ENCODE results near the gene C17orf50. TPM values are rescaled to one million over a fixed set of nuclear protein-coding genes. Genes with fewer than 3 reads are reported as not detected.

C17orf50 gene
- total and polyA plus RNA-seq, 2 experiments from 2014 or later: not detected

- Histone ChIP-seq H3K4me3 (no peak overlapping the region), H3K9me3 (ENCODE audit: low read depth) (no peaks in the 10 kb centered on the region), H2AFZ (no peak overlapping the region), H3K9me2 (replicated peaks; ENCODE audit: insufficient read depth) (no peaks in the 10 kb centered on the region), H3K4me1 (ENCODE audit: insufficient read depth) (peaks cover 30% of the 10 kb centered on the region), H3K79me2 (no peaks in the 10 kb centered on the region), H3K36me3 (replicated peaks; ENCODE audit: insufficient read depth, low read depth) (no peaks in the 10 kb centered on the region), H3K27me3 (no peaks in the 10 kb centered on the region), H3K27ac (peak overlapping the region; percentile 80), H3K4me2 (peak overlapping the region; percentile 36), H4K20me1 (ENCODE audit: insufficient read depth, poor library complexity, severe bottlenecking) (no peaks in the 10 kb centered on the region)
- peak; percentile 86 for DNase-seq (ENCODE audit: low spot score)
- TF ChIP-seq CTCF (IDR thresholded peaks at IDR 0.05; ENCODE audit: poor library complexity) (no peak), EZH2 (IDR thresholded peaks at IDR 0.05; ENCODE audit: borderline replicate concordance) (no peak), EZH2phosphoT487 (IDR thresholded peaks at IDR 0.05; ENCODE audit: low read depth, severe bottlenecking, unreplicated experiment) (no peak)
- 28% methylated on average over 6 of the region's 6 CpGs for WGBS (ENCODE audit: low lambda C conversion rate, missing lambda C conversion rate)
These were observed 34.3 kb upstream of the C17orf50 start for GRCh38 chr17:35726127-35726952.

GRCh38 chr17:35726953-35727460 lies 33.7 kb upstream of the C17orf50 start:
- Histone ChIP-seq H3K4me2 (peak overlapping the region; percentile 28), H2AFZ (no peak overlapping the region), H3K4me1 (ENCODE audit: insufficient read depth) (peaks cover 30% of the 10 kb centered on the region), H3K9me2 (replicated peaks; ENCODE audit: insufficient read depth) (no peaks in the 10 kb centered on the region), H3K9me3 (ENCODE audit: low read depth) (no peaks in the 10 kb centered on the region), H3K27me3 (no peaks in the 10 kb centered on the region), H4K20me1 (ENCODE audit: insufficient read depth, poor library complexity, severe bottlenecking) (no peaks in the 10 kb centered on the region), H3K79me2 (no peaks in the 10 kb centered on the region), H3K4me3 (no peak overlapping the region), H3K27ac (peak overlapping the region; percentile 64), H3K36me3 (replicated peaks; ENCODE audit: insufficient read depth, low read depth) (no peaks in the 10 kb centered on the region)
- WGBS (ENCODE audit: low lambda C conversion rate, missing lambda C conversion rate): 70% methylated on average over 5 of the region's 5 CpGs
- TF ChIP-seq EZH2phosphoT487 (IDR thresholded peaks at IDR 0.05; ENCODE audit: low read depth, severe bottlenecking, unreplicated experiment) (no peak), CTCF (IDR thresholded peaks at IDR 0.05; ENCODE audit: poor library complexity) (no peak), EZH2 (IDR thresholded peaks at IDR 0.05; ENCODE audit: borderline replicate concordance) (no peak)
- no peak for DNase-seq (ENCODE audit: low spot score)

- Histone ChIP-seq H3K36me3 (replicated peaks; ENCODE audit: insufficient read depth, low read depth) (no peaks in the 10 kb centered on the region), H3K27ac (peak overlapping the region; percentile 64), H3K4me2 (no peak overlapping the region), H3K9me3 (ENCODE audit: low read depth) (no peaks in the 10 kb centered on the region), H2AFZ (no peak overlapping the region), H3K9me2 (replicated peaks; ENCODE audit: insufficient read depth) (no peaks in the 10 kb centered on the region), H4K20me1 (ENCODE audit: insufficient read depth, poor library complexity, severe bottlenecking) (no peaks in the 10 kb centered on the region), H3K79me2 (no peaks in the 10 kb centered on the region), H3K27me3 (no peaks in the 10 kb centered on the region), H3K4me1 (ENCODE audit: insufficient read depth) (peaks cover 30% of the 10 kb centered on the region), H3K4me3 (no peak overlapping the region)
- no peak for TF ChIP-seq EZH2 (IDR thresholded peaks at IDR 0.05; ENCODE audit: borderline replicate concordance)
- no peak for TF ChIP-seq CTCF (IDR thresholded peaks at IDR 0.05; ENCODE audit: poor library complexity)
- TF ChIP-seq EZH2phosphoT487 (IDR thresholded peaks at IDR 0.05; ENCODE audit: low read depth, severe bottlenecking, unreplicated experiment): no peak
- no peak for DNase-seq (ENCODE audit: low spot score)
- 88% methylated on average over 5 of the region's 5 CpGs for WGBS (ENCODE audit: low lambda C conversion rate, missing lambda C conversion rate)
These were observed 33.1 kb upstream of the C17orf50 start for GRCh38 chr17:35727635-35728034.

Data from hepatocyte (in vitro differentiated cells).